CD4-positive, alpha-beta T cell treated with Interleukin-17A for 1 hour (primary cell): ENCODE data around the gene THRAP3.
A peak's percentile ranks its signal among the peaks of the same experiment; 100 is the strongest.

Experiments used
- DNase-seq: peaks from one replicate; pipeline ENCODE4 v3.0.0-alpha.2; 2020

The THRAP3 gene

GRCh38 chr1:36330940-36331339, 106.7 kb downstream of the THRAP3 start:
- no peak for DNase-seq

- no peak for DNase-seq
These were observed 113.6 kb downstream of the THRAP3 start for GRCh38 chr1:36337830-36338229.

GRCh38 chr1:36339215-36339614, 115.0 kb downstream of the THRAP3 start:
- no peak for DNase-seq

GRCh38 chr1:36339615-36340014, 115.4 kb downstream of the THRAP3 start:
- no peak for DNase-seq

- DNase-seq = no peak
These were observed 117.5 kb downstream of the THRAP3 start for GRCh38 chr1:36341626-36342320.

GRCh38 chr1:36342426-36343185, 118.4 kb downstream of the THRAP3 start:
- DNase-seq = peak; percentile 69

- DNase-seq = no peak
These were observed 119.6 kb downstream of the THRAP3 start for GRCh38 chr1:36343651-36344394.

- DNase-seq = no peak
These were observed 120.1 kb downstream of the THRAP3 start for GRCh38 chr1:36344395-36344680.

GRCh38 chr1:36345353-36345752, 121.1 kb downstream of the THRAP3 start:
- no peak for DNase-seq

GRCh38 chr1:36346741-36347370, 122.6 kb downstream of the THRAP3 start:
- DNase-seq = no peak

GRCh38 chr1:36349241-36349671, 125.0 kb downstream of the THRAP3 start:
- DNase-seq = no peak

- no peak for DNase-seq
These were observed 125.6 kb downstream of the THRAP3 start for GRCh38 chr1:36349839-36350238.

- DNase-seq = peak; percentile 61
These were observed 126.5 kb downstream of the THRAP3 start for GRCh38 chr1:36350659-36351226.

GRCh38 chr1:36351227-36351977, 127.2 kb downstream of the THRAP3 start:
- DNase-seq = no peak

- DNase-seq = no peak
These were observed 128.1 kb downstream of the THRAP3 start for GRCh38 chr1:36352125-36352909.

- DNase-seq = no peak
These were observed 129.0 kb downstream of the THRAP3 start for GRCh38 chr1:36352910-36353878.

GRCh38 chr1:36354486-36354885, 130.2 kb downstream of the THRAP3 start:
- DNase-seq = no peak
